Body of pancreas (tissue), 4 donors: ENCODE measurements around the gene RSBN1L. TPM values are rescaled to one million over a fixed set of nuclear protein-coding genes. Genes with fewer than 3 reads are reported as not detected.

ENCODE experiments used
- ATAC-seq: fragments of 150-250 bp; one replicate; pipeline ENCODE4 v1.9.1; 2016
- DNase-seq, 4 donors: peaks; one replicate each; pipeline ENCODE4 v3.0.0-alpha.2; 2019
- H3K27ac ChIP-seq, 4 donors: fragments of 200-600 bp; sonication (generic); 1 replicate in 3 of 4; 2 replicates in 1 of 4; pipeline versions ENCODE4 v1.5.1 to v1.6.1; 2016 to 2019; ENCODE audit warnings: mild to moderate bottlenecking in 1 of 4, mixed read lengths in 1 of 4, moderate library complexity in 1 of 4
- H3K27me3 ChIP-seq, 2 donors: fragments of 200-600 bp; sonication (generic); one replicate each; pipeline ENCODE4 v1.6.0; 2016; ENCODE audit warnings: mild to moderate bottlenecking in 1 of 2
- H3K36me3 ChIP-seq, 2 donors: fragments of 200-600 bp; sonication (generic); replicated peaks in 1 of 2; 2 replicates each; pipeline ENCODE4 v1.5.1; 2016; ENCODE audit warnings: low read depth in 2 of 2; ENCODE audit not compliant: insufficient read depth in 1 of 2
- H3K4me1 ChIP-seq: fragments of 200-600 bp; sonication (generic); one replicate; pipeline ENCODE4 v1.6.0; 2016
- H3K4me3 ChIP-seq, 2 donors: fragments of 200-600 bp; sonication (generic); 1 replicate in 1 of 2; 2 replicates in 1 of 2; pipeline ENCODE4 v1.5.1; 2016 to 2019
- H3K9me3 ChIP-seq, 3 donors: fragments of 200-600 bp; sonication (generic); 1 replicate in 2 of 3; 2 replicates in 1 of 3; pipeline ENCODE4 v1.5.1; 2016
- CTCF ChIP-seq, 7 experiments: fragments of 450-650 bp in 4 of 7; fragments of 200-600 bp in 3 of 7; sonication (generic) in 3 of 7; IDR thresholded peaks; one replicate each; pipeline ENCODE4 v1.5.1; 2016 to 2019; ENCODE audit warnings: antibody characterized with exemption in 7 of 7
- POLR2A ChIP-seq, 3 donors: fragments of 450-650 bp; IDR thresholded peaks; one replicate each; pipeline ENCODE4 v1.6.1; 2016; ENCODE audit warnings: antibody characterized with exemption in 3 of 3, mild to moderate bottlenecking in 2 of 3
- WGBS, 2 donors: methylation state at CpG; one replicate each; pipeline ENCODE4 v1.1.5; 2017; 5-methylcytosine and 5-hydroxymethylcytosine counted together
- intact Hi-C: fragments of 100-400 bp; cut with DNase I; formaldehyde crosslinking; loops from one replicate; pipeline ENCODE4 v1.15.1; 2023
- total RNA-seq, 2 donors: library from RNA; depleted of rRNA; stranded (reverse); fragments of >200 nt; gene quantifications; one replicate each; pipeline ENCODE4 v1.1.0, GENCODE V29; 2016

The RSBN1L gene
- total RNA-seq, 2 donors from 2014 or later = 15.8 to 16.2 TPM

- 84 to 87% methylated on average over 5 of the region's 5 CpGs for WGBS, 2 donors
- Histone ChIP-seq H3K27me3 (no peaks in the 10 kb centered on the region), H3K9me3 (no peaks in the 10 kb centered on the region), H3K4me3 (no peak overlapping the region), H3K4me1 (peaks cover 4% of the 10 kb centered on the region), H3K36me3 (no peaks in the 10 kb centered on the region), H3K27ac (no peak overlapping the region)
- DNase-seq (no peak), ATAC-seq (no peak)
- TF ChIP-seq POLR2A (IDR thresholded peaks at IDR 0.05) = no peak
- no peak for TF ChIP-seq CTCF (IDR thresholded peaks at IDR 0.05)
- intact Hi-C loops = no loop called here
Observed at GRCh38 chr7:77658928-77659327, 37.3 kb upstream of the RSBN1L start.

- intact Hi-C loops = no loop called here
- H3K27me3 ChIP-seq = no peaks in the 10 kb centered on the region
- ATAC-seq = no peak
- 92 to 95% methylated on average over 5 of the region's 5 CpGs for WGBS, 2 donors
- TF ChIP-seq POLR2A (IDR thresholded peaks at IDR 0.05) (no peak), CTCF (IDR thresholded peaks at IDR 0.05) (no peak)
- H3K36me3 ChIP-seq = no peaks in the 10 kb centered on the region
- peaks cover 6% of the 10 kb centered on the region for H3K4me1 ChIP-seq
- no peak overlapping the region for H3K4me3 ChIP-seq
- H3K27ac ChIP-seq = no peak overlapping the region
- no peaks in the 10 kb centered on the region for H3K9me3 ChIP-seq
- DNase-seq = no peak
Observed at GRCh38 chr7:77661816-77662215, 34.4 kb upstream of the RSBN1L start.

- Histone ChIP-seq H3K27me3 (no peaks in the 10 kb centered on the region), H3K4me1 (peaks cover 6% of the 10 kb centered on the region), H3K4me3 (no peak overlapping the region), H3K27ac (no peak overlapping the region), H3K36me3 (no peaks in the 10 kb centered on the region), H3K9me3 (no peaks in the 10 kb centered on the region)
- DNase-seq (no peak), ATAC-seq (no peak)
- 80 to 97% methylated on average over 2 of the region's 2 CpGs for WGBS, 2 donors
- TF ChIP-seq CTCF (IDR thresholded peaks at IDR 0.05) (no peak), POLR2A (IDR thresholded peaks at IDR 0.05) (no peak)
- intact Hi-C loops = no loop called here
Observed at GRCh38 chr7:77662869-77663268, 33.4 kb upstream of the RSBN1L start.

GRCh38 chr7:77664715-77665114, 31.5 kb upstream of the RSBN1L start:
- H3K9me3 ChIP-seq = no peaks in the 10 kb centered on the region
- TF ChIP-seq POLR2A (IDR thresholded peaks at IDR 0.05) (no peak), CTCF (IDR thresholded peaks at IDR 0.05) (no peak)
- ATAC-seq (no peak), DNase-seq (no peak)
- H3K4me3 ChIP-seq = no peak overlapping the region
- intact Hi-C loops = loop anchor here (5.0 kb wide), 1 partner anchor 88 kb away; no protein-coding TSS in a partner anchor
- no peak overlapping the region for H3K27ac ChIP-seq
- H3K36me3 ChIP-seq = no peaks in the 10 kb centered on the region
- H3K4me1 ChIP-seq = peaks cover 6% of the 10 kb centered on the region
- H3K27me3 ChIP-seq = no peaks in the 10 kb centered on the region

GRCh38 chr7:77665161-77665560, 31.1 kb upstream of the RSBN1L start:
- no peaks in the 10 kb centered on the region for H3K27me3 ChIP-seq
- no peak for DNase-seq
- no peak for ATAC-seq
- H3K27ac ChIP-seq = no peak overlapping the region
- intact Hi-C loops = loop anchor here (5.0 kb wide), 1 partner anchor 87 kb away; no protein-coding TSS in a partner anchor
- H3K4me1 ChIP-seq = peaks cover 6% of the 10 kb centered on the region
- H3K36me3 ChIP-seq = no peaks in the 10 kb centered on the region
- no peak for TF ChIP-seq CTCF (IDR thresholded peaks at IDR 0.05)
- TF ChIP-seq POLR2A (IDR thresholded peaks at IDR 0.05) = no peak
- no peak overlapping the region for H3K4me3 ChIP-seq
- no peaks in the 10 kb centered on the region for H3K9me3 ChIP-seq
